Measurements from ENCODE around the gene SLC40A1.

- TF ChIP-seq CTCF (conservative IDR thresholded peaks at IDR 0.05 in 1 of 2, IDR thresholded peaks at IDR 0.05 in 1 of 2; ENCODE audit: low read depth in 1 of 2, low read length in 2 of 2), result no peak
- TF ChIP-seq EZH2 (IDR thresholded peaks at IDR 0.05; ENCODE audit: low read length, missing control alignments), result no peak
These were observed 42.2 kb downstream of the SLC40A1 start for GRCh38 chr2:189538402-189538801.
